Measurements from ENCODE around the gene TNFAIP3.
"Not testable (repeated sequence)": the region's sequence is repeated elsewhere in the genome, so short reads cannot be mapped to it uniquely, and the experiment has no call there.

The TNFAIP3 gene

DNA sequence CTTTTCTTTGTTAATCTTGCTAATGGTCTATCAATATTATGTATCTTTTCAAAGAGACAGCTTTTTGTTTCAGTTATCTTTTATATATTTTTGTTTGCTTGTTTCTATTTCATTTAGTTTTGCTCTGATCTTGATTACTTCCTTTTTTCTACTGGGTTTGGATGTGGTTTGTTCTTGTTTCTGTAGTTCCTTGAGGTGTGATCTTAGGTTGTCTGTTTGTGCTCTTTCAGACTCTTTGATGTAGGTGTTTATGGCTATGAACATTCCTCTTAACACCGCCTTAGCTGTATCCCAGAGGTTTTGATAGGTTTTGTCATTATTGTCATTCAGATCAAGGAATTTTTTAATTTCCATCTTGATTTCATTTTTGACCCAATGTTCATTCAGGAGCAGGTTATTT lies 26.8 kb upstream of the TNFAIP3 start:
- TF ChIP-seq, protein P1, sequence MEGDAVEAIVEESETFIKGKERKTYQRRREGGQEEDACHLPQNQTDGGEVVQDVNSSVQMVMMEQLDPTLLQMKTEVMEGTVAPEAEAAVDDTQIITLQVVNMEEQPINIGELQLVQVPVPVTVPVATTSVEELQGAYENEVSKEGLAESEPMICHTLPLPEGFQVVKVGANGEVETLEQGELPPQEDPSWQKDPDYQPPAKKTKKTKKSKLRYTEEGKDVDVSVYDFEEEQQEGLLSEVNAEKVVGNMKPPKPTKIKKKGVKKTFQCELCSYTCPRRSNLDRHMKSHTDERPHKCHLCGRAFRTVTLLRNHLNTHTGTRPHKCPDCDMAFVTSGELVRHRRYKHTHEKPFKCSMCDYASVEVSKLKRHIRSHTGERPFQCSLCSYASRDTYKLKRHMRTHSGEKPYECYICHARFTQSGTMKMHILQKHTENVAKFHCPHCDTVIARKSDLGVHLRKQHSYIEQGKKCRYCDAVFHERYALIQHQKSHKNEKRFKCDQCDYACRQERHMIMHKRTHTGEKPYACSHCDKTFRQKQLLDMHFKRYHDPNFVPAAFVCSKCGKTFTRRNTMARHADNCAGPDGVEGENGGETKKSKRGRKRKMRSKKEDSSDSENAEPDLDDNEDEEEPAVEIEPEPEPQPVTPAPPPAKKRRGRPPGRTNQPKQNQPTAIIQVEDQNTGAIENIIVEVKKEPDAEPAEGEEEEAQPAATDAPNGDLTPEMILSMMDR (IDR thresholded peaks at IDR 0.05; ENCODE audit: insufficient read depth, low read length, poor library complexity, severe bottlenecking) = no peak
- no peaks in the 10 kb centered on the region for H3K9me3 ChIP-seq (ENCODE audit: insufficient read depth, low read length)
- H3K9me2 ChIP-seq (replicated peaks; ENCODE audit: insufficient read depth, low read length) = no peaks in the 10 kb centered on the region
- H3F3A ChIP-seq (ENCODE audit: insufficient read depth) = no peaks in the 10 kb centered on the region
- no peaks in the 10 kb centered on the region for H3K36me3 ChIP-seq (ENCODE audit: low read length)
- no peak overlapping the region for H3K4me2 ChIP-seq (ENCODE audit: low read depth, low read length, poor library complexity, severe bottlenecking)
- no peaks in the 10 kb centered on the region for H4K20me1 ChIP-seq (ENCODE audit: low read depth, low read length)
- H3K79me2 ChIP-seq (ENCODE audit: insufficient read depth, low read length) = no peaks in the 10 kb centered on the region
- H3K27me3 ChIP-seq (ENCODE audit: low read length) = no peaks in the 10 kb centered on the region
- no peak overlapping the region for H3K27ac ChIP-seq (ENCODE audit: low read depth, low read length)
- H2AFZ ChIP-seq (ENCODE audit: low read depth, low read length, severe bottlenecking) = no peak overlapping the region
- H3K9ac ChIP-seq (ENCODE audit: low read length) = no peak overlapping the region
- H3K4me3 ChIP-seq (ENCODE audit: insufficient read depth, low read length, poor library complexity, severe bottlenecking) = no peak overlapping the region

DNA sequence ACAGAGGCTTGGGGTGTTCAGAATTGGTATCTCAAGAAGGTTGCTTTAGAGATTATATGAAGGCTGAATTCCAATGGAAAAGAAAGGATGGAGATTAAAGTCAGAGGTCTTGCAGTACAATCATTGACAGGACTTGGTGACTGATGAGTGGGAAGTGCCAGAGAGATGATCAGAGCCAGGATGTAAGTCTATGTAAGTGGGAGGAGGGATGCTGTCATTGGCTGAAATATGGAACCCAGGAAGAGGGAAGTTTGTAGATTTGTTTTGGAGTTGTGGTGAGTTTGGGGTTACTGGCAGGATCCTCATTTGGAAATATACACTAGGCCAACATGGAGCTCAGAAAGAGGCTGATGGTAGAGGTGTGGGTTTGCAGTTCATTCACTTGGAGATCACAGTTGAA lies 23.8 kb upstream of the TNFAIP3 start:
- Histone ChIP-seq H3K27me3 (ENCODE audit: low read length) (no peaks in the 10 kb centered on the region), H4K20me1 (ENCODE audit: low read depth, low read length) (no peaks in the 10 kb centered on the region), H3K36me3 (ENCODE audit: low read length) (no peaks in the 10 kb centered on the region), H3K27ac (ENCODE audit: low read depth, low read length) (no peak overlapping the region), H2AFZ (ENCODE audit: low read depth, low read length, severe bottlenecking) (no peak overlapping the region), H3K79me2 (ENCODE audit: insufficient read depth, low read length) (no peaks in the 10 kb centered on the region), H3K4me3 (ENCODE audit: insufficient read depth, low read length, poor library complexity, severe bottlenecking) (no peak overlapping the region), H3K9me2 (replicated peaks; ENCODE audit: insufficient read depth, low read length) (no peaks in the 10 kb centered on the region), H3K9me3 (ENCODE audit: insufficient read depth, low read length) (no peaks in the 10 kb centered on the region), H3K4me2 (ENCODE audit: low read depth, low read length, poor library complexity, severe bottlenecking) (no peak overlapping the region), H3K9ac (ENCODE audit: low read length) (no peak overlapping the region), H3F3A (ENCODE audit: insufficient read depth) (no peaks in the 10 kb centered on the region)
- TF ChIP-seq EZH2phosphoT487 (conservative IDR thresholded peaks at IDR 0.05; ENCODE audit: low read length) = no peak
- TF ChIP-seq, protein P1 (IDR thresholded peaks at IDR 0.05; ENCODE audit: insufficient read depth, low read length, poor library complexity, severe bottlenecking) = no peak

DNA sequence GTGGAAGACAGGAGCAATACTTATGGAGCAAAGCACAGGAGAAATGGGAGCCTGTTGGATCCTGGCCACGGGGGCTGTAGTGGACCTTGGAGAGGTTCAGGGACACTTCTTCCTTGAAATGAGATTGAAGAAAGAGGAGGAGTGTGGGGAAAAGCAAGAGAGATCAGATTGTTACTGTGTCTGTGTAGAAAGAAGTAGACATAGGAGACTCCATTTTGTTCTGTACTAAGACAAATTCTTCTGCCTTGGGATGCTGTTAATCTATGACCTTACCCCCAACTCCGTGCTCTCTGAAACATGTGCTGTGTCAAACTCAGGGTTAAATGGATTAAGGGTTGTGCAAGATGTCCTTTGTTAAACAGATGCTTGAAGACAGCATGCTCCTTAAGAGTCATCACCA lies 22.7 kb upstream of the TNFAIP3 start:
- H3K9ac ChIP-seq (ENCODE audit: low read length); H3K27me3 ChIP-seq (ENCODE audit: low read length); H2AFZ ChIP-seq (ENCODE audit: low read depth, low read length, severe bottlenecking); H3K36me3 ChIP-seq (ENCODE audit: low read length); H3K9me3 ChIP-seq (ENCODE audit: insufficient read depth, low read length); H3K79me2 ChIP-seq (ENCODE audit: insufficient read depth, low read length); H3K27ac ChIP-seq (ENCODE audit: low read depth, low read length); H3K4me3 ChIP-seq (ENCODE audit: insufficient read depth, low read length, poor library complexity, severe bottlenecking); H4K20me1 ChIP-seq (ENCODE audit: low read depth, low read length); H3K9me2 ChIP-seq (replicated peaks; ENCODE audit: insufficient read depth, low read length); H3K4me2 ChIP-seq (ENCODE audit: low read depth, low read length, poor library complexity, severe bottlenecking); H3F3A ChIP-seq (ENCODE audit: insufficient read depth): not testable (repeated sequence)

DNA sequence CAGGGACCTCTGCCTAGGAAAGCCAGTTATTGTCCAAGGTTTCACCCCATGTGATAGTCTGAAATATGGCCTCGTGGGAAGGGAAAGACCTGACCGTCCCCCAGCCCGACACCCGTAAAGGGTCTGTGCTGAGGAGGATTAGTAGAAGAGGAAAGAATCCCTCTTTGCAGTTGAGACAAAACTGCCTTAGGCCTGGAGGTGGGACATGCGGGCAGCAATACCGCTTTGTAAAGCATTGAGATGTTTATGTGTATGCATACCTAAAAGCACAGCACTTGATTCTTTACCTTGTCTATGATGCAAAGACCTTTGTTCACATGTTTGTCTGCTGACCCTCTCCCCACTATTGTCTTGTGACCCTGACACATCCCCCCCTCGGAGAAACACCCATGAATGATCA lies 22.3 kb upstream of the TNFAIP3 start:
- H3K27ac ChIP-seq (ENCODE audit: low read depth, low read length); H3K27me3 ChIP-seq (ENCODE audit: low read length); H3K4me2 ChIP-seq (ENCODE audit: low read depth, low read length, poor library complexity, severe bottlenecking); H4K20me1 ChIP-seq (ENCODE audit: low read depth, low read length); H3K9ac ChIP-seq (ENCODE audit: low read length); H3K9me3 ChIP-seq (ENCODE audit: insufficient read depth, low read length); H3K4me3 ChIP-seq (ENCODE audit: insufficient read depth, low read length, poor library complexity, severe bottlenecking); H3K36me3 ChIP-seq (ENCODE audit: low read length); H3F3A ChIP-seq (ENCODE audit: insufficient read depth); H2AFZ ChIP-seq (ENCODE audit: low read depth, low read length, severe bottlenecking); H3K79me2 ChIP-seq (ENCODE audit: insufficient read depth, low read length); H3K9me2 ChIP-seq (replicated peaks; ENCODE audit: insufficient read depth, low read length): not testable (repeated sequence)
